ENCODE measurements around the gene RPRD1A.

DNA sequence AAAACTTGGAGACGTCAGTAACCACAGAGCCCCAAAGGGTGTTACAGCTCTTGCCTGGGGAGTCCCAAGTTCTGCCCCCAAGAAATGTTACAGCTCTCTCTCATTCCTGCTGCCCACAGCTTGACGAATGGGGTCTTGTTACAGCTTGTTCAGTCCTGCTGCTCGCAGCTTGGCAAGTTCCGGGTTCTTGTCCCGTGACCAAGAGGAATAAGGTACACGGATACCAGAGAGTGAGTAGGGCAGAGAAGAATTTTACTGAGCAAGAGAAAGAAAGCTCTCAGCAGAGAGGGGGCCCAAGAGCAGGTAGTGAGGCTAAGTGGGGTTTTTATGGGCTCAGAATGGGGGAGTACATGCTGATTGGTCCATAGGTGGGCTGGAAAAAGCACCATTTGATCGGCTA, 34.6 kb upstream of the RPRD1A start:
- TF ChIP-seq, protein P1, sequence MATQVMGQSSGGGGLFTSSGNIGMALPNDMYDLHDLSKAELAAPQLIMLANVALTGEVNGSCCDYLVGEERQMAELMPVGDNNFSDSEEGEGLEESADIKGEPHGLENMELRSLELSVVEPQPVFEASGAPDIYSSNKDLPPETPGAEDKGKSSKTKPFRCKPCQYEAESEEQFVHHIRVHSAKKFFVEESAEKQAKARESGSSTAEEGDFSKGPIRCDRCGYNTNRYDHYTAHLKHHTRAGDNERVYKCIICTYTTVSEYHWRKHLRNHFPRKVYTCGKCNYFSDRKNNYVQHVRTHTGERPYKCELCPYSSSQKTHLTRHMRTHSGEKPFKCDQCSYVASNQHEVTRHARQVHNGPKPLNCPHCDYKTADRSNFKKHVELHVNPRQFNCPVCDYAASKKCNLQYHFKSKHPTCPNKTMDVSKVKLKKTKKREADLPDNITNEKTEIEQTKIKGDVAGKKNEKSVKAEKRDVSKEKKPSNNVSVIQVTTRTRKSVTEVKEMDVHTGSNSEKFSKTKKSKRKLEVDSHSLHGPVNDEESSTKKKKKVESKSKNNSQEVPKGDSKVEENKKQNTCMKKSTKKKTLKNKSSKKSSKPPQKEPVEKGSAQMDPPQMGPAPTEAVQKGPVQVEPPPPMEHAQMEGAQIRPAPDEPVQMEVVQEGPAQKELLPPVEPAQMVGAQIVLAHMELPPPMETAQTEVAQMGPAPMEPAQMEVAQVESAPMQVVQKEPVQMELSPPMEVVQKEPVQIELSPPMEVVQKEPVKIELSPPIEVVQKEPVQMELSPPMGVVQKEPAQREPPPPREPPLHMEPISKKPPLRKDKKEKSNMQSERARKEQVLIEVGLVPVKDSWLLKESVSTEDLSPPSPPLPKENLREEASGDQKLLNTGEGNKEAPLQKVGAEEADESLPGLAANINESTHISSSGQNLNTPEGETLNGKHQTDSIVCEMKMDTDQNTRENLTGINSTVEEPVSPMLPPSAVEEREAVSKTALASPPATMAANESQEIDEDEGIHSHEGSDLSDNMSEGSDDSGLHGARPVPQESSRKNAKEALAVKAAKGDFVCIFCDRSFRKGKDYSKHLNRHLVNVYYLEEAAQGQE (IDR thresholded peaks at IDR 0.05; ENCODE audit: insufficient read depth in 1 of 2, low read depth in 2 of 2, low read length in 2 of 2) = no peak
- TF ChIP-seq TAF1 (IDR thresholded peaks at IDR 0.05; ENCODE audit: borderline replicate concordance, insufficient read depth, low read length) = no peak
